GM15510 (cell line): ENCODE results near the gene HMGCS2.

Experiments used
- POLR2A ChIP-seq: IDR thresholded peaks from 3 replicates; pipeline ENCODE4 v1.6.1; 2011; ENCODE audit warnings: borderline replicate concordance; ENCODE audit not compliant: insufficient read length; ENCODE audit errors: extremely low read depth

Gene HMGCS2

DNA sequence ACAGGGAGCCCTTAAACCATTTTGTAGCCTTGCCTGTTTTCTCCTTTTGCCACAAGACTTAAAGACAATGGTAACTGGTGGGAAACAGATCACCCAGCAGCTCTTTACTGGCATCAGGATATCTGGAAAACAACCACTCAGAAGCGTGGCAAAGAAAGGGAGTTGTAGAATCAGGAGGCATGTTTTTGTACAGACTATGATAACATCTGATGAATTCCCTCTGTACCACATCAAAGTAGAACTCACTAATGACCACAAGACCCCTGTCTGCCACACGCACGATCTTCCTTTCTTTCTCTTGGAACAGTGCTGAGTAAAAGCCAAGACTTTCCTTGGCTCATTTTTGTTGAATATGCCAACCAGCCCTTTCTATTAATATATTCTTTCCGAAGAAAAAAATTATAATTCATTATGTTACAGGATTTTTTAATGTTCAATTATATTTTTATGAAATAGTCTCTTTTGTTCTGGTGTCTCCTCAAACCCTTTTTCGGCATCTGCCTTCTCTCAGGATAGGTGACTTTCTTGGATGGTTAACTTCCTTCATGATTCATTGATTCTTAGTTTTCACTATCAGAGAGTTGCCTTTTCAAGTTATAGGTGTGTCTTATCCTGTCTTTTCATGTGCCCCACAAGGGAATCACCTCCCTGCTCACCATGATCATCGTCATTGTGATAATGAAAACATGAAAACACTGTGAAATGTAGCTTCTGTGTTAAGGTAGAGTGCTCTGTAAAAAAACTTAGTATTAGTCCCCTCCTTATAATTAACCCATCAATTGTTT, 64.8 kb downstream of the HMGCS2 start:
- TF ChIP-seq POLR2A, result no peak

DNA sequence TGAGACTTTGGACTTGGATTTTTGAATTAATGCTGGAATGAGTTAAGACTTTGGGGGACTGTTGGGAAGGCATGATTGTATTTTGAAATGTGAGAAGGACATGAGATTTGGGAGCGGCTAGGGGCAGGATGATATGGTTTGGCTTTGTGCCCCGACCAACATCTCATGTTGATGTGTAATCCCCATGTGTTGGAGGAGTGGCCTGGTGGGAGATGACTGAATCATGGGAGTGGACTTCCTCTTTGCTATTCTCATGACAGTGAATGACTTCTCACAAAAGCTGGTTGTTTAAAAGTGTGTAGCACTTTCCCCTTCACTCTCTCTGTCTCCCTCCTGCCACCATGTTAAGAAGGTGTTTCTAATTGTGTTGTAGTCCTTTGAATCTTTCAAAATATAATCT, 66.3 kb downstream of the HMGCS2 start:
- no peak for TF ChIP-seq POLR2A

DNA sequence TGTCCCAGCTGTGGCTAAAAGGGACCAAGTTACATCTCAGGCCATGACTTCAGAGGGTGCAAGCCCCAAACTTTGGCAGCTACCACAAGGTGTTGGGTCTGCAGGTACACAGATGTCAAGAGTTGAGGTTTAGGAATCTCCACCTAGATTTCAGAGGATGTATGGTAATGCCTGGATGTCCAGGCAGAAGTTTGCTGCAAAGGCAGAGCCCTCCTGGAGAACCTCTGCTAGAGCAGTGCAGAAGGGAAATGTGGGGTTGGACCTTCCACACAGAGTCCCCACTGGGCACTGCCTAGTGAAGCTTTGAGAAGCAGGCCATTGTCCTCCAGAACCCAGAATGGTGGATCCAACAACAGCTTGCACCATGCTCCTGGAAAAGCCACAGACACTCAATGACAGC, 67.0 kb downstream of the HMGCS2 start:
- no peak for TF ChIP-seq POLR2A

DNA sequence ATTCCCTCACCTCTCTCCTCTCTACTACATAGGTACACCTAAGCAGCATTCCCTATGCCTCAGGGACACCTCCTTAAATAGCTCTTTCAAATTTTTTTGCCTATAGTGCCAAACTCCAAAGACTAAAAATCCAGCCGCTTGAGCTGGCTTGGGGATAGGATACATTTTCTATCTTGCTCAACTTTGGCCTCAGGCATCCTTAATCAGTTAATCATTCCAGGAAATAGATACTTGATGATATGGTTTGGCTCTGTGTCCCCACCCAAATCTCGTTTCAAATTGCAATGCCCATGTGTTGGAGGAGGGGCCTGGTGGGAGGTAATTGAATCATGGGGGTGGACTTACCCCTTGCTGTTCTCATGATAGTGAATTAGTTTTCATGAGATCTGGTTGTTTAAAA, 68.4 kb downstream of the HMGCS2 start:
- no peak for TF ChIP-seq POLR2A
